ENCODE data around the gene CCDC187. TPM values are rescaled to one million over a fixed set of nuclear protein-coding genes. Genes with fewer than 3 reads are reported as not detected.

The CCDC187 gene
- total RNA-seq, 1 experiment from 2014 or later = 0.11 TPM

- CTCF ChIA-PET = no interaction called here
- Mint-ChIP-seq H3K36me3 (ENCODE audit: insufficient read depth, unreplicated experiment) (peaks cover 18% of the 10 kb centered on the region), H3K4me3 (ENCODE audit: unreplicated experiment) (no peak overlapping the region), H3K27ac (ENCODE audit: unreplicated experiment) (no peak overlapping the region), H3K9me3 (ENCODE audit: unreplicated experiment) (no peaks in the 10 kb centered on the region), H3K4me1 (ENCODE audit: low read depth, unreplicated experiment) (peaks cover 6% of the 10 kb centered on the region), H3K27me3 (ENCODE audit: insufficient read depth, unreplicated experiment) (no peaks in the 10 kb centered on the region)
- POLR2A ChIA-PET = no interaction called here
- Histone ChIP-seq H3K36me3 (ENCODE audit: control insufficient read depth, insufficient read depth, low read length) (no peaks in the 10 kb centered on the region; the same call in 1 of the 2 replicates), H3K9me3 (no peaks in the 10 kb centered on the region), H3K4me3 (ENCODE audit: low read depth, low read length) (no peak overlapping the region), H3K27me3 (replicated peaks; ENCODE audit: control insufficient read depth, insufficient read depth, low read length) (no peaks in the 10 kb centered on the region), H3K4me1 (peaks cover 14% of the 10 kb centered on the region)
- DNase-seq = no peak
- BruUV-seq (replicated peaks) = no TSS peak
- TF ChIP-seq CTCF (IDR thresholded peaks at IDR 0.05; ENCODE audit: insufficient read depth in 1 of 2, low read depth in 1 of 2, low read length in 1 of 2, severe bottlenecking in 1 of 2, unreplicated experiment in 1 of 2) = no peak
- intact Hi-C loops (cut with micrococcal nuclease; ENCODE audit: unreplicated experiment) = no loop called here
Measured at GRCh38 chr9:136332482-136332983, 28.6 kb upstream of the CCDC187 start.

- ChIA-PET CTCF (no interaction called here), POLR2A (no interaction called here)
- Mint-ChIP-seq H3K9me3 (ENCODE audit: unreplicated experiment) (no peaks in the 10 kb centered on the region), H3K4me3 (ENCODE audit: unreplicated experiment) (no peak overlapping the region), H3K27me3 (ENCODE audit: insufficient read depth, unreplicated experiment) (no peaks in the 10 kb centered on the region), H3K36me3 (ENCODE audit: insufficient read depth, unreplicated experiment) (peaks cover 18% of the 10 kb centered on the region), H3K4me1 (ENCODE audit: low read depth, unreplicated experiment) (peaks cover 6% of the 10 kb centered on the region), H3K27ac (ENCODE audit: unreplicated experiment) (no peak overlapping the region)
- no peak for DNase-seq
- Histone ChIP-seq H3K36me3 (ENCODE audit: control insufficient read depth, insufficient read depth, low read length) (no peaks in the 10 kb centered on the region), H3K4me3 (ENCODE audit: low read depth, low read length) (no peak overlapping the region), H3K4me1 (peaks cover 16% of the 10 kb centered on the region), H3K27me3 (replicated peaks; ENCODE audit: control insufficient read depth, insufficient read depth, low read length) (no peaks in the 10 kb centered on the region), H3K9me3 (no peaks in the 10 kb centered on the region)
- TF ChIP-seq CTCF (IDR thresholded peaks at IDR 0.05; ENCODE audit: insufficient read depth in 1 of 2, low read depth in 1 of 2, low read length in 1 of 2, severe bottlenecking in 1 of 2, unreplicated experiment in 1 of 2) = no peak
- BruUV-seq (replicated peaks) = no TSS peak
- intact Hi-C loops (cut with micrococcal nuclease; ENCODE audit: unreplicated experiment) = no loop called here
Measured at GRCh38 chr9:136331556-136332481, 27.9 kb upstream of the CCDC187 start.

- no peaks in the 10 kb centered on the region for H3K27me3 ChIP-seq (replicated peaks; ENCODE audit: control insufficient read depth, insufficient read depth, low read length)
Measured at GRCh38 chr9:136331030-136331429, 27.1 kb upstream of the CCDC187 start.

More at GRCh38 chr9:136331030-136331429, 27.1 kb upstream of the CCDC187 start:
- Histone ChIP-seq H3K9me3 (no peaks in the 10 kb centered on the region), H3K36me3 (ENCODE audit: control insufficient read depth, insufficient read depth, low read length) (no peaks in the 10 kb centered on the region), H3K4me1 (peaks cover 24% of the 10 kb centered on the region), H3K4me3 (ENCODE audit: low read depth, low read length) (no peak overlapping the region)
- H3K9me3 Mint-ChIP-seq (ENCODE audit: unreplicated experiment) = no peaks in the 10 kb centered on the region
- ChIA-PET CTCF (no interaction called here), POLR2A (no interaction called here)
- peaks cover 18% of the 10 kb centered on the region for H3K36me3 Mint-ChIP-seq (ENCODE audit: insufficient read depth, unreplicated experiment)
- peaks cover 6% of the 10 kb centered on the region for H3K4me1 Mint-ChIP-seq (ENCODE audit: low read depth, unreplicated experiment)
- intact Hi-C loops (cut with micrococcal nuclease; ENCODE audit: unreplicated experiment) = no loop called here
- no peak overlapping the region for H3K27ac Mint-ChIP-seq (ENCODE audit: unreplicated experiment)
- DNase-seq = no peak
- no peak for TF ChIP-seq CTCF (IDR thresholded peaks at IDR 0.05; ENCODE audit: insufficient read depth in 1 of 2, low read depth in 1 of 2, low read length in 1 of 2, severe bottlenecking in 1 of 2, unreplicated experiment in 1 of 2)
- no peak overlapping the region for H3K4me3 Mint-ChIP-seq (ENCODE audit: unreplicated experiment)
- BruUV-seq (replicated peaks) = no TSS peak
- no peaks in the 10 kb centered on the region for H3K27me3 Mint-ChIP-seq (ENCODE audit: insufficient read depth, unreplicated experiment)
